ENCODE results near the gene TBX1.
A peak's percentile ranks its signal among the peaks of the same experiment; 100 is the strongest.

TBX1 gene

GRCh38 chr22:19760058-19760950 is at the start of gene TBX1:
TSS of gene TBX1 (plus strand) at chr22:19760778. CDS start at chr22:19760844, 66 bp downstream.
- Histone ChIP-seq H3K9me3 (replicated peaks in 1 of 11) (no peaks in the 10 kb centered on the region), H3K4me1 (peaks cover 12 to 34% (median 24%) of the 10 kb centered on the region in 10 experiments; a peak in 19 of 20 replicates), H3K27ac (no peak within 1 kb of the TSS), H3K4me2 (peak within 1 kb of the TSS; percentile 28 to 85 (median 46); a peak in 16 of 22 replicates), H3K4me3 (peak within 1 kb of the TSS in 6 of 10 experiments; percentile 9 to 53 (median 31); a peak in 6 of 20 replicates), H3K9ac (no peak within 1 kb of the TSS), H4K20me1 (peaks cover 0 to 95% (median 77%) of the 10 kb centered on the region in 11 experiments; a peak in 17 of 22 replicates), H3K27me3 (peaks cover 99 to 100% (median 100%) of the 10 kb centered on the region in 11 experiments), H3K36me3 (no peaks in the 10 kb centered on the region)
- no peak for TF ChIP-seq Cebpa-rat (IDR thresholded peaks at IDR 0.05)

- TF ChIP-seq Cebpa-rat (IDR thresholded peaks at IDR 0.05) = no peak
- Histone ChIP-seq H3K27ac (no peak overlapping the region), H3K9me3 (replicated peaks in 1 of 11) (no peaks in the 10 kb centered on the region), H4K20me1 (peaks cover 0 to 30% (median 0%) of the 10 kb centered on the region in 11 experiments; a peak in 8 of 22 replicates), H3K4me3 (no peak overlapping the region), H3K4me2 (no peak overlapping the region), H3K27me3 (peaks cover 46 to 69% (median 53%) of the 10 kb centered on the region in 11 experiments), H3K36me3 (no peaks in the 10 kb centered on the region), H3K9ac (no peak overlapping the region), H3K4me1 (peaks cover 11 to 53% (median 32%) of the 10 kb centered on the region in 10 experiments; a peak in 19 of 20 replicates)
These were observed 47.3 kb upstream of the TBX1 start for GRCh38 chr22:19713245-19713644.

GRCh38 chr22:19713650-19714311 is 46.8 kb upstream of the TBX1 start:
- no peak for TF ChIP-seq Cebpa-rat (IDR thresholded peaks at IDR 0.05)
- H3K27me3 ChIP-seq = peaks cover 47 to 73% (median 53%) of the 10 kb centered on the region in 11 experiments
- H3K36me3 ChIP-seq = no peaks in the 10 kb centered on the region
- no peaks in the 10 kb centered on the region for H3K9me3 ChIP-seq (replicated peaks in 1 of 11)
- peak overlapping the region; percentile 39 to 76 (median 72); a peak in 15 of 22 replicates for H3K9ac ChIP-seq
- H3K4me1 ChIP-seq = peaks cover 15 to 53% (median 32%) of the 10 kb centered on the region in 10 experiments
- peak overlapping the region; percentile 88 to 98 (median 96) for H3K4me2 ChIP-seq
- H3K4me3 ChIP-seq = peak overlapping the region; percentile 59 to 76 (median 67)
- H3K27ac ChIP-seq = no peak overlapping the region
- H4K20me1 ChIP-seq = peaks cover 0 to 30% (median under 1%) of the 10 kb centered on the region in 11 experiments; a peak in 10 of 22 replicates

- TF ChIP-seq Cebpa-rat (IDR thresholded peaks at IDR 0.05) = no peak
- peak within 1 kb of the TSS; percentile 59 to 76 (median 67) for H3K4me3 ChIP-seq
- H3K27me3 ChIP-seq = peaks cover 47 to 81% (median 61%) of the 10 kb centered on the region in 11 experiments
- H3K9ac ChIP-seq = peak within 1 kb of the TSS; percentile 39 to 76 (median 72); a peak in 21 of 22 replicates
- H3K27ac ChIP-seq = peak within 1 kb of the TSS in 1 of 11 experiments; percentile 30; a peak in 2 of 22 replicates
- peaks cover 0 to 36% (median 8%) of the 10 kb centered on the region in 11 experiments; a peak in 15 of 22 replicates for H4K20me1 ChIP-seq
- no peaks in the 10 kb centered on the region for H3K9me3 ChIP-seq (replicated peaks in 1 of 11)
- peaks cover 11 to 53% (median 32%) of the 10 kb centered on the region in 10 experiments for H3K4me1 ChIP-seq
- peaks cover 0 to under 1% (median 0%) of the 10 kb centered on the region in 11 experiments; a peak in 1 of 22 replicates for H3K36me3 ChIP-seq
- peak within 1 kb of the TSS; percentile 88 to 98 (median 96) for H3K4me2 ChIP-seq
These were observed 46.0 kb upstream of the TBX1 start, which contains the start of gene SEPTIN5 for GRCh38 chr22:19714312-19715187. TSS of gene SEPTIN5 (plus strand) at chr22:19714503. CDS start at chr22:19714589, 86 bp downstream.

- Histone ChIP-seq H3K27me3 (peaks cover 47 to 79% (median 61%) of the 10 kb centered on the region in 11 experiments), H3K4me1 (peaks cover 10 to 53% (median 28%) of the 10 kb centered on the region in 10 experiments; a peak in 19 of 20 replicates), H3K27ac (no peak overlapping the region), H3K4me3 (peak overlapping the region; percentile 59 to 76 (median 67); a peak in 19 of 20 replicates), H4K20me1 (peaks cover 0 to 40% (median 15%) of the 10 kb centered on the region in 11 experiments; a peak in 16 of 22 replicates), H3K9me3 (replicated peaks in 1 of 11) (no peaks in the 10 kb centered on the region), H3K9ac (peak overlapping the region in 7 of 11 experiments; percentile 52 to 76 (median 73); a peak in 9 of 22 replicates), H3K36me3 (peaks cover 0 to 9% (median 0%) of the 10 kb centered on the region in 11 experiments; a peak in 4 of 22 replicates), H3K4me2 (peak overlapping the region; percentile 88 to 98 (median 96))
- TF ChIP-seq Cebpa-rat (IDR thresholded peaks at IDR 0.05) = no peak
These were observed 45.2 kb upstream of the TBX1 start for GRCh38 chr22:19715188-19715930.

- Histone ChIP-seq H3K4me3 (no peak overlapping the region), H3K27ac (no peak overlapping the region), H3K9me3 (replicated peaks in 1 of 11) (no peaks in the 10 kb centered on the region), H3K36me3 (peaks cover 0 to 18% (median 3%) of the 10 kb centered on the region in 11 experiments; a peak in 5 of 22 replicates), H3K27me3 (peaks cover 47 to 77% (median 61%) of the 10 kb centered on the region in 11 experiments), H4K20me1 (peaks cover 0 to 48% (median 22%) of the 10 kb centered on the region in 11 experiments; a peak in 17 of 22 replicates), H3K9ac (0 out of 22 replicates have a peak overlapping the region, but pooled peaks of 1 of the 11 experiments have one; percentile 9), H3K4me2 (peak overlapping the region in 5 of 11 experiments; percentile 4 to 31 (median 8); a peak in 5 of 22 replicates), H3K4me1 (peaks cover 10 to 47% (median 28%) of the 10 kb centered on the region in 10 experiments; a peak in 19 of 20 replicates)
- TF ChIP-seq Cebpa-rat (IDR thresholded peaks at IDR 0.05) = no peak
These were observed 44.3 kb upstream of the TBX1 start for GRCh38 chr22:19716041-19716828.

Data from BLaER1 treated with 17β-estradiol and CSF1 and Interleukin-3, amounts not matched to agents 10 nM and 100 nM (cell line).